Left ventricle myocardium inferior (tissue), 1 donor: ENCODE measurements around the gene PHYKPL. TPM values are rescaled to one million over a fixed set of nuclear protein-coding genes. Genes with fewer than 3 reads are reported as not detected.

Experiments
- DNase-seq: peaks from one replicate; pipeline ENCODE4 v3.0.0-alpha.2; 2020
- H3K27ac ChIP-seq: fragments of 200-600 bp; replicated peaks from 2 replicates; pipeline ENCODE4 v1.8.0; 2021
- H3K27me3 ChIP-seq: fragments of 200-600 bp; 2 replicates; pipeline ENCODE4 v1.8.0; 2021; ENCODE audit warnings: low read depth
- H3K36me3 ChIP-seq: fragments of 200-600 bp; 2 replicates; pipeline ENCODE4 v1.8.0; 2021
- H3K4me1 ChIP-seq: fragments of 200-600 bp; 2 replicates; pipeline ENCODE4 v1.8.0; 2021
- H3K4me3 ChIP-seq: fragments of 200-600 bp; 2 replicates; pipeline ENCODE4 v1.8.0; 2021; ENCODE audit warnings: mild to moderate bottlenecking, moderate library complexity
- H3K9me3 ChIP-seq: fragments of 200-600 bp; replicated peaks from 2 replicates; pipeline ENCODE4 v1.8.0; 2021
- CTCF ChIP-seq: fragments of 200-600 bp; IDR thresholded peaks from 2 replicates; pipeline ENCODE4 v1.8.0; 2021; ENCODE audit warnings: antibody characterized with exemption, mild to moderate bottlenecking, borderline replicate concordance
- intact Hi-C: fragments of 100-400 bp; cut with micrococcal nuclease; formaldehyde crosslinking; loops from one replicate; pipeline ENCODE4 v1.11.0; 2022
- total RNA-seq: library from RNA; stranded (reverse); fragmentation: NEBNext Ultra II Directional; extraction: Animal tissue kit (Norgen Biotek cat#: 25700); gene quantifications from one replicate; pipeline ENCODE4 v1.2.1, GENCODE V29; 2021
- donor health status: DM: no; HTN: yes; CAD: no; lungs with severe emphysema.

Gene PHYKPL
- total RNA-seq, 1 donor from 2014 or later: 34.0 TPM

DNA sequence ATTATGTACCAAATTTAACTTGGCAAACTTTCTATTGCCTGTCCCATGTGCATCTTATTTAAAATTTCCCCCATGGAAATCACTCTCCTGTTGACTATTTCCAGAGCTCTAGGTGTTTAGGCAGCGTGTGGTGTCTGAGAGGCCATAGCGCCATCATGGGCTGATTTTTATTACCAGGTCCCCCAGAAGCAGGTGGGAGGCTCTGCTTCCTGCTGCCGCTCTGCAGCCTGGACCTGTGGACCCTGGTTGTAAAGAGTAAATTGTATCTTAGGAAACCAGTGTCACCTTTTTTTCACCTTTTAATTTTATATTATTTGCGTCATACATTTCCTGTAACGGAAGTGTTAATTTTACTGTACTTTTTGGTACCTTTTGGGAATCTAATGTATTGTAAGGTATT is 21.9 kb downstream of the PHYKPL start:
- no peak for TF ChIP-seq CTCF
- intact Hi-C loops: no loop called here
- DNase-seq: no peak
- Histone ChIP-seq H3K4me1 (peaks cover 45% of the 10 kb centered on the region), H3K27ac (no peak overlapping the region), H3K27me3 (no peaks in the 10 kb centered on the region), H3K4me3 (no peak overlapping the region), H3K36me3 (peaks cover 95% of the 10 kb centered on the region), H3K9me3 (no peaks in the 10 kb centered on the region)

DNA sequence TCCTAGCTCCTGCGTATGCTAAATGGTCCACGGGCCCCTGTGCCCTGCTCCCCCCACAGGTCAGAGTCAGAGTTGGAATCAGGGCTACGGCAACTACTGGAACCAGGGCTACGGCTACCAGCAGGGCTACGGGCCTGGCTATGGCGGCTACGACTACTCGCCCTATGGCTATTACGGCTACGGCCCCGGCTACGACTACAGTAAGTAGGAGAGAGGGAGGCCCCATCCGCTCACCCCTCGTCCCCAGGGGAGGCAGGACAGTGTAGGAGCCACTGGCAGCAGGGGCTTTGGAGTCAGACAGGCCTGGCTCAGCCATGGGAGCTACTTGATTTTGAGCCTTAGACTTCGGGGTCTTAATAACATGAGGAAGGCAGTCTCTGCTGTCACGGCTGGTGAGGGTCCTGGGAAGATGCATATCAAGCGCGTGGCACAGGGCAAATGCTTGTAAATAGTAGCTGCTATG is 22.5 kb downstream of the PHYKPL start:
- H3K27me3 ChIP-seq: no peaks in the 10 kb centered on the region
- peaks cover 89% of the 10 kb centered on the region for H3K36me3 ChIP-seq
- no peak overlapping the region for H3K27ac ChIP-seq
- TF ChIP-seq CTCF: no peak
- H3K4me1 ChIP-seq: peaks cover 45% of the 10 kb centered on the region
- H3K9me3 ChIP-seq: no peaks in the 10 kb centered on the region
- intact Hi-C loops: no loop called here
- no peak for DNase-seq
- H3K4me3 ChIP-seq: no peak overlapping the region

- no peaks in the 10 kb centered on the region for H3K9me3 ChIP-seq
- H3K27me3 ChIP-seq: no peaks in the 10 kb centered on the region
- H3K27ac ChIP-seq: no peak overlapping the region
- intact Hi-C loops: no loop called here
- no peak for DNase-seq
- no peak for TF ChIP-seq CTCF
- peaks cover 47% of the 10 kb centered on the region for H3K4me1 ChIP-seq
- no peak overlapping the region for H3K4me3 ChIP-seq
- peaks cover 83% of the 10 kb centered on the region for H3K36me3 ChIP-seq
These were observed 23.1 kb downstream of the PHYKPL start for GRCh38 chr5:178209334-178210072.

DNA sequence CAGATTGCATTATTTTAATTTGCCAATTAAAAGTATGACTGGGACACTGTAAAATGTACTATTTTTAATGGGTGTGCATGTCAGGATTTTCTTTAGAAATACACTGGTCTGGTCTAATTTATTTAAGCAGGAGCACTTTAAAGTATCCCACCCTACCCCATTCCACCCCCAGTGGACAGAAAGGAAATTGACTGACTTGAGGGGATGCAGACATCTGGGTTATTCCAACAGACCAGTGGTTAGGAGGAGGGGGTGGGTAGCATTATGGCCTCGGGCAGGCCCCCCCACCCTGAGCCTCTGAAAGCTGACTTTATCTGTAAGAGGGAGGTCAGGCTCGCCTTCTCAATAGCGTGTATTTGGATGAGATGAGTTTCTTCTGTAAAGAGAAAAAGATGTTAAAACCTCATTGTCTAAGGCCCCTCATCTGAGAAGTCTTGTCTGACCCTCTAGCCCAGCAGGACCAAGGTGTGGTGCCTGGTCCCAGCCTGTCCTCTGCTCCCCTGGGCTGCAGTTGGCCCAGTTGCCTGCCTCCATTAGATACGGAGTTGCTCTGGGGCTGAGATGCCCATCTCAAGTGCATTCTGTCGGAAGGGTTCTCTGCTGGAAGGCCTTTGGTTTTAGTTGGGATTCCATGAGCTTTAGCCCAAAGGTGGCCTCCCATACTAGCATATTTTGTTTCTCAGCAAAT is 23.9 kb downstream of the PHYKPL start:
- no peak overlapping the region for H3K27ac ChIP-seq
- TF ChIP-seq CTCF: no peak
- peaks cover 75% of the 10 kb centered on the region for H3K36me3 ChIP-seq
- intact Hi-C loops: no loop called here
- no peaks in the 10 kb centered on the region for H3K9me3 ChIP-seq
- DNase-seq: no peak
- H3K27me3 ChIP-seq: no peaks in the 10 kb centered on the region
- peaks cover 52% of the 10 kb centered on the region for H3K4me1 ChIP-seq
- H3K4me3 ChIP-seq: no peak overlapping the region

- peaks cover 67% of the 10 kb centered on the region for H3K36me3 ChIP-seq
- no peak overlapping the region for H3K4me3 ChIP-seq
- H3K27me3 ChIP-seq: no peaks in the 10 kb centered on the region
- peaks cover 47% of the 10 kb centered on the region for H3K4me1 ChIP-seq
- H3K27ac ChIP-seq: no peak overlapping the region
- no peak for DNase-seq
- intact Hi-C loops: no loop called here
- no peak for TF ChIP-seq CTCF
- H3K9me3 ChIP-seq: no peaks in the 10 kb centered on the region
These were observed 24.7 kb downstream of the PHYKPL start for GRCh38 chr5:178207917-178208280.
